ENCODE results near the gene MYL11. TPM values are rescaled to one million over a fixed set of nuclear protein-coding genes. Genes with fewer than 3 reads are reported as not detected.
A peak's percentile ranks its signal among the peaks of the same experiment; 100 is the strongest.

MYL11 gene
- total and polyA plus RNA-seq, 4 donors: 0.70 TPM; not detected in 3

DNA sequence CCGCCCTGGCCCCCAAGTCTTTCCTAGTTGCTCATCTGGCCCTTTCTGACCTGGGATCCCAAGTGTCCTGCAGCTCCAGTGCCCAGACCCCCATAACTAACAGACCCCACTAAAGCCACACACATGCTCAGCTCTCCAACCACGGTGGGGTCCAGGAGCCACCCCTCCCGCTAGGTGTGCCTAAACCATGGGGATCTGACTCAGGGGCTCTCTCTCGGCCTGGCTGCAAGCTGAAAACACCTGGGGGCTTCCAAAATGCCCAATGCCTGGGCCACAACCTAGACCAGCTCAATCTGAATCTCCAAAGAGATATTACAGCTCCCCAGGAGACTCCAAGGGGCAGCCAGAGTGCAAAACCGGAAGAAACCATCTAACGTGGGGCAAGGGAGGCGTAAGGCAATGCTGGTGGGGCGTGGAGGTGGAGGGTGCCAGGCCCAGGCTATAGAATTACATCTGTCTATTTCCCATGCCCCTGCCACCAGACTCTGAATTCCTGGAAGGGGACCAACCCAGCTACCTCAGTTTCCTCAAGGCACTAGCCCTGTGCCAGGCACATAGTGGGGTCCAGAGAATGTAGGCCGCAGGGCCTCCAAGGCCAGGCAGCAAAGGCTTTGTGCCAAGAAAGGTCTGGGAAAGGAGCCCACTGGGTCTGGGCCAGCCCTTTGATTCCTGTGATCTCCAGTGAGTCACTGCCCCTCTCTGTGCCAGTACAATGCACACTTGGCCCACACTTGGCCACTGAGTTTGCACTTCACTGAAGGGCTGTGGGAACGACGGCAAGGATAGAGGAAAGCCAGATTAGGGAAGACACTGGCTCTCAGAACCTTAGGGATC is 22.8 kb upstream of the MYL11 start:
- WGBS: 67% methylated on average over 11 of the region's 11 CpGs
- no peak overlapping the region for H3K4me3 ChIP-seq (ENCODE audit: low read depth in 1 of 3, low read length in 3 of 3)
- no peak for DNase-seq (ENCODE audit: low spot score)
- no peak overlapping the region for H3K9ac ChIP-seq (ENCODE audit: low read depth in 1 of 2, low read length in 2 of 2)
- H3K27me3 ChIP-seq (ENCODE audit: control insufficient read depth in 4 of 4, insufficient read depth in 4 of 4, low read length in 3 of 4): no peaks in the 10 kb centered on the region
- peak overlapping the region; percentile 55 to 56 for H3K27ac ChIP-seq (ENCODE audit: low read depth in 1 of 2, low read length in 2 of 2)
- peaks cover 12 to 53% (median 41%) of the 10 kb centered on the region in 4 donors for H3K4me1 ChIP-seq (ENCODE audit: control insufficient read depth in 4 of 4, insufficient read depth in 4 of 4, low read length in 3 of 4)
- TF ChIP-seq YY1 (IDR thresholded peaks at IDR 0.05) (peak; percentile 26), RXRA (IDR thresholded peaks at IDR 0.05) (peak; percentile 62 to 71), FOXA2 (IDR thresholded peaks at IDR 0.05) (no peak), NR2F2 (IDR thresholded peaks at IDR 0.05) (no peak), GABPA (IDR thresholded peaks at IDR 0.05 in 1 of 2, conservative IDR thresholded peaks at IDR 0.05 in 1 of 2) (peak in 1 of 2 donors; percentile 56), SP1 (IDR thresholded peaks at IDR 0.05) (peak; percentile 56), RAD21 (IDR thresholded peaks at IDR 0.05) (peak; percentile 52 to 65), HNF4G (IDR thresholded peaks at IDR 0.05) (peak; percentile 37), TAF1 (conservative IDR thresholded peaks at IDR 0.05) (no peak), JUND (IDR thresholded peaks at IDR 0.05) (peak; percentile 88 to 92), FOXA1 (IDR thresholded peaks at IDR 0.05) (no peak), HNF4A (conservative IDR thresholded peaks at IDR 0.05) (peak; percentile 42 to 59), EGR1 (IDR thresholded peaks at IDR 0.05; ENCODE audit: low read depth in 2 of 2) (no peak)
- TF ChIP-seq, protein P1, sequence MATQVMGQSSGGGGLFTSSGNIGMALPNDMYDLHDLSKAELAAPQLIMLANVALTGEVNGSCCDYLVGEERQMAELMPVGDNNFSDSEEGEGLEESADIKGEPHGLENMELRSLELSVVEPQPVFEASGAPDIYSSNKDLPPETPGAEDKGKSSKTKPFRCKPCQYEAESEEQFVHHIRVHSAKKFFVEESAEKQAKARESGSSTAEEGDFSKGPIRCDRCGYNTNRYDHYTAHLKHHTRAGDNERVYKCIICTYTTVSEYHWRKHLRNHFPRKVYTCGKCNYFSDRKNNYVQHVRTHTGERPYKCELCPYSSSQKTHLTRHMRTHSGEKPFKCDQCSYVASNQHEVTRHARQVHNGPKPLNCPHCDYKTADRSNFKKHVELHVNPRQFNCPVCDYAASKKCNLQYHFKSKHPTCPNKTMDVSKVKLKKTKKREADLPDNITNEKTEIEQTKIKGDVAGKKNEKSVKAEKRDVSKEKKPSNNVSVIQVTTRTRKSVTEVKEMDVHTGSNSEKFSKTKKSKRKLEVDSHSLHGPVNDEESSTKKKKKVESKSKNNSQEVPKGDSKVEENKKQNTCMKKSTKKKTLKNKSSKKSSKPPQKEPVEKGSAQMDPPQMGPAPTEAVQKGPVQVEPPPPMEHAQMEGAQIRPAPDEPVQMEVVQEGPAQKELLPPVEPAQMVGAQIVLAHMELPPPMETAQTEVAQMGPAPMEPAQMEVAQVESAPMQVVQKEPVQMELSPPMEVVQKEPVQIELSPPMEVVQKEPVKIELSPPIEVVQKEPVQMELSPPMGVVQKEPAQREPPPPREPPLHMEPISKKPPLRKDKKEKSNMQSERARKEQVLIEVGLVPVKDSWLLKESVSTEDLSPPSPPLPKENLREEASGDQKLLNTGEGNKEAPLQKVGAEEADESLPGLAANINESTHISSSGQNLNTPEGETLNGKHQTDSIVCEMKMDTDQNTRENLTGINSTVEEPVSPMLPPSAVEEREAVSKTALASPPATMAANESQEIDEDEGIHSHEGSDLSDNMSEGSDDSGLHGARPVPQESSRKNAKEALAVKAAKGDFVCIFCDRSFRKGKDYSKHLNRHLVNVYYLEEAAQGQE (IDR thresholded peaks at IDR 0.05): no peak
- TF ChIP-seq, protein P2, sequence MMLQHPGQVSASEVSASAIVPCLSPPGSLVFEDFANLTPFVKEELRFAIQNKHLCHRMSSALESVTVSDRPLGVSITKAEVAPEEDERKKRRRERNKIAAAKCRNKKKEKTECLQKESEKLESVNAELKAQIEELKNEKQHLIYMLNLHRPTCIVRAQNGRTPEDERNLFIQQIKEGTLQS (IDR thresholded peaks at IDR 0.05): peak; percentile 74
- TF ChIP-seq, protein P3, sequence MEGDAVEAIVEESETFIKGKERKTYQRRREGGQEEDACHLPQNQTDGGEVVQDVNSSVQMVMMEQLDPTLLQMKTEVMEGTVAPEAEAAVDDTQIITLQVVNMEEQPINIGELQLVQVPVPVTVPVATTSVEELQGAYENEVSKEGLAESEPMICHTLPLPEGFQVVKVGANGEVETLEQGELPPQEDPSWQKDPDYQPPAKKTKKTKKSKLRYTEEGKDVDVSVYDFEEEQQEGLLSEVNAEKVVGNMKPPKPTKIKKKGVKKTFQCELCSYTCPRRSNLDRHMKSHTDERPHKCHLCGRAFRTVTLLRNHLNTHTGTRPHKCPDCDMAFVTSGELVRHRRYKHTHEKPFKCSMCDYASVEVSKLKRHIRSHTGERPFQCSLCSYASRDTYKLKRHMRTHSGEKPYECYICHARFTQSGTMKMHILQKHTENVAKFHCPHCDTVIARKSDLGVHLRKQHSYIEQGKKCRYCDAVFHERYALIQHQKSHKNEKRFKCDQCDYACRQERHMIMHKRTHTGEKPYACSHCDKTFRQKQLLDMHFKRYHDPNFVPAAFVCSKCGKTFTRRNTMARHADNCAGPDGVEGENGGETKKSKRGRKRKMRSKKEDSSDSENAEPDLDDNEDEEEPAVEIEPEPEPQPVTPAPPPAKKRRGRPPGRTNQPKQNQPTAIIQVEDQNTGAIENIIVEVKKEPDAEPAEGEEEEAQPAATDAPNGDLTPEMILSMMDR (IDR thresholded peaks at IDR 0.05; ENCODE audit: low read depth, low read length, missing input control): no peak
- TF ChIP-seq, protein P4, sequence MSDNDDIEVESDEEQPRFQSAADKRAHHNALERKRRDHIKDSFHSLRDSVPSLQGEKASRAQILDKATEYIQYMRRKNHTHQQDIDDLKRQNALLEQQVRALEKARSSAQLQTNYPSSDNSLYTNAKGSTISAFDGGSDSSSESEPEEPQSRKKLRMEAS (IDR thresholded peaks at IDR 0.05): peak; percentile 61
- TF ChIP-seq, protein P5, sequence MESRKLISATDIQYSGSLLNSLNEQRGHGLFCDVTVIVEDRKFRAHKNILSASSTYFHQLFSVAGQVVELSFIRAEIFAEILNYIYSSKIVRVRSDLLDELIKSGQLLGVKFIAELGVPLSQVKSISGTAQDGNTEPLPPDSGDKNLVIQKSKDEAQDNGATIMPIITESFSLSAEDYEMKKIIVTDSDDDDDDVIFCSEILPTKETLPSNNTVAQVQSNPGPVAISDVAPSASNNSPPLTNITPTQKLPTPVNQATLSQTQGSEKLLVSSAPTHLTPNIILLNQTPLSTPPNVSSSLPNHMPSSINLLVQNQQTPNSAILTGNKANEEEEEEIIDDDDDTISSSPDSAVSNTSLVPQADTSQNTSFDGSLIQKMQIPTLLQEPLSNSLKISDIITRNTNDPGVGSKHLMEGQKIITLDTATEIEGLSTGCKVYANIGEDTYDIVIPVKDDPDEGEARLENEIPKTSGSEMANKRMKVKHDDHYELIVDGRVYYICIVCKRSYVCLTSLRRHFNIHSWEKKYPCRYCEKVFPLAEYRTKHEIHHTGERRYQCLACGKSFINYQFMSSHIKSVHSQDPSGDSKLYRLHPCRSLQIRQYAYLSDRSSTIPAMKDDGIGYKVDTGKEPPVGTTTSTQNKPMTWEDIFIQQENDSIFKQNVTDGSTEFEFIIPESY (IDR thresholded peaks at IDR 0.05): no peak
- H3K36me3 ChIP-seq (ENCODE audit: control insufficient read depth in 4 of 4, insufficient read depth in 3 of 4, low read depth in 1 of 4, low read length in 3 of 4): peaks cover 0 to 12% (median 8%) of the 10 kb centered on the region in 4 donors
- no peaks in the 10 kb centered on the region for H3K9me3 ChIP-seq (ENCODE audit: control insufficient read depth in 4 of 4, low read length in 3 of 4)

Measured in liver (tissue), 9 donors.